Neural progenitor cell (in vitro differentiated cells): Measurements from ENCODE around the gene ZNF488.

Experiments used
- EZH2 ChIP-seq: fragments of 200-600 bp; sonication (generic); IDR thresholded peaks from 2 replicates; pipeline ENCODE4 v1.6.1; 2017; ENCODE audit warnings: antibody characterized with exemption, mild to moderate bottlenecking, moderate library complexity
- TF ChIP-seq, protein P1 (sequence below): fragments of 200-600 bp; sonication (generic); IDR thresholded peaks from 2 replicates; pipeline ENCODE4 v1.5.1; 2017; ENCODE audit warnings: antibody characterized with exemption, mild to moderate bottlenecking

DNA sequence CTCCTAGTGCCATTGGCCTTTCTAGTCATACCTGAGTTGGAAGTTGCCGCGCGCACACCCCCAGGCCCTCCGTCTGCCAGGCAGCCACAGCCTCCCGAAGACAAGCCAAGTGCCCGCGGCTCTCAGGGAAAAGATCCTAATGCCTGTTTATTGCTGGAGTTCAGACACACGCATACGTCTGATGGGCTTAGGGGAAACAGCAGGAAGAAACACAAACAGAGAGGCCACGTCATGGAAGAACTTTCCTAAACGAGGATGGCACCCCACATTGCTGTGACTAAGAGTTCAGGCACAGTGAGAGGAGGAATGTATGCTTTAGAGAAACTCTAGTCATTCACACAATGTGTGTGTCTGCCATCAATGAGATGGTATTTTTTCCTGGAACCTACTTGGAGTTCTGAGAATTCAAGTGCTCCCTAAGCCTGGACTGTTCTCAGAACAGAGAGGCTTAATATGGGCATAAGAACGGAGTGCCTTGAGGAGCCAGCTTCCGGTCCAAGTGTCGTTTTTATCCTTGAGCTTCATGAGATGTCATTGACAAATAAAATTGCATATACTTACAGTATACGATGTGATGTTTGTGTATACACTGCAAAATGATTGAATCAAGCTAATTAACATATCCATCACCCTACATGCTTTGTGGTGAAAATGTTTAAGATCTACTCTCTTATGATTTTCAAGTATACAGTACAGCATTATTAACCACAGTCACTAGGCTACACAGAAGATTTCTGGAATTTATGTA is 47.5 kb downstream of the ZNF488 start:
- TF ChIP-seq, protein P1, sequence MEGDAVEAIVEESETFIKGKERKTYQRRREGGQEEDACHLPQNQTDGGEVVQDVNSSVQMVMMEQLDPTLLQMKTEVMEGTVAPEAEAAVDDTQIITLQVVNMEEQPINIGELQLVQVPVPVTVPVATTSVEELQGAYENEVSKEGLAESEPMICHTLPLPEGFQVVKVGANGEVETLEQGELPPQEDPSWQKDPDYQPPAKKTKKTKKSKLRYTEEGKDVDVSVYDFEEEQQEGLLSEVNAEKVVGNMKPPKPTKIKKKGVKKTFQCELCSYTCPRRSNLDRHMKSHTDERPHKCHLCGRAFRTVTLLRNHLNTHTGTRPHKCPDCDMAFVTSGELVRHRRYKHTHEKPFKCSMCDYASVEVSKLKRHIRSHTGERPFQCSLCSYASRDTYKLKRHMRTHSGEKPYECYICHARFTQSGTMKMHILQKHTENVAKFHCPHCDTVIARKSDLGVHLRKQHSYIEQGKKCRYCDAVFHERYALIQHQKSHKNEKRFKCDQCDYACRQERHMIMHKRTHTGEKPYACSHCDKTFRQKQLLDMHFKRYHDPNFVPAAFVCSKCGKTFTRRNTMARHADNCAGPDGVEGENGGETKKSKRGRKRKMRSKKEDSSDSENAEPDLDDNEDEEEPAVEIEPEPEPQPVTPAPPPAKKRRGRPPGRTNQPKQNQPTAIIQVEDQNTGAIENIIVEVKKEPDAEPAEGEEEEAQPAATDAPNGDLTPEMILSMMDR: no peak
- TF ChIP-seq EZH2: no peak
